Smooth muscle cell (in vitro differentiated cells): ENCODE data around the gene ICOS. TPM values are rescaled to one million over a fixed set of nuclear protein-coding genes. Genes with fewer than 3 reads are reported as not detected.

Experiments
- DNase-seq: peaks from one replicate; lab custom pipeline; 2025; ENCODE audit not compliant: unreplicated experiment; lab: John Stamatoyannopoulos, UW
- H2AFZ ChIP-seq: fragments of 200-600 bp; sonication (generic); 2 replicates; pipeline ENCODE4 v1.6.0; 2016; ENCODE audit warnings: antibody characterized with exemption, low read depth, mild to moderate bottlenecking
- H3F3A ChIP-seq: fragments of 200-600 bp; sonication (generic); 2 replicates; pipeline ENCODE4 v1.6.0; 2017; ENCODE audit warnings: antibody characterized with exemption, low read depth
- H3K27ac ChIP-seq: fragments of 200-600 bp; sonication (generic); 2 replicates; pipeline ENCODE4 v1.5.1; 2016; ENCODE audit warnings: low read depth, mild to moderate bottlenecking
- H3K27me3 ChIP-seq: fragments of 200-600 bp; sonication (generic); 2 replicates; pipeline ENCODE4 v1.6.1; 2016; ENCODE audit warnings: low read depth, mild to moderate bottlenecking
- H3K36me3 ChIP-seq: fragments of 200-600 bp; sonication (generic); 2 replicates; pipeline ENCODE4 v1.5.1; 2016; ENCODE audit warnings: low read depth
- H3K4me1 ChIP-seq: fragments of 200-600 bp; sonication (generic); 2 replicates; pipeline ENCODE4 v1.5.1; 2016; ENCODE audit warnings: low read depth
- H3K4me2 ChIP-seq: fragments of 200-600 bp; sonication (generic); 2 replicates; pipeline ENCODE4 v1.6.0; 2016; ENCODE audit warnings: mild to moderate bottlenecking
- H3K4me3 ChIP-seq: fragments of 200-600 bp; sonication (generic); 2 replicates; pipeline ENCODE4 v1.5.1; 2016; ENCODE audit warnings: mild to moderate bottlenecking
- H3K79me2 ChIP-seq: fragments of 200-600 bp; sonication (generic); 2 replicates; pipeline ENCODE4 v1.6.0; 2016; ENCODE audit warnings: low read depth, mild to moderate bottlenecking
- H3K9ac ChIP-seq: fragments of 200-600 bp; sonication (generic); 2 replicates; pipeline ENCODE4 v1.6.0; 2016; ENCODE audit warnings: low read depth
- H3K9me3 ChIP-seq: fragments of 200-600 bp; sonication (generic); replicated peaks from 2 replicates; pipeline ENCODE4 v1.5.1; 2016; ENCODE audit warnings: low read depth
- H4K20me1 ChIP-seq: fragments of 200-600 bp; sonication (generic); 2 replicates; pipeline ENCODE4 v1.6.0; 2016; ENCODE audit warnings: low read depth
- WGBS: methylation state at CpG from one replicate; pipeline ENCODE4 v1.1.7; 2016; ENCODE audit warnings: low lambda C conversion rate; 5-methylcytosine and 5-hydroxymethylcytosine counted together
- polyA plus RNA-seq: library from polyadenylated mRNA; unstranded; fragments of >200 nt; fragmentation: Nextera tagmentation; extraction: Ambion mirVana; gene quantifications from 2 replicates; pipeline ENCODE4 v1.2.1, GENCODE V29; 2016
- total RNA-seq: library from RNA; depleted of rRNA; stranded (reverse); fragments of >200 nt; gene quantifications from 2 replicates; pipeline ENCODE4 v1.2.3, GENCODE V29; 2014
- TF ChIP-seq, protein P1 (sequence below): fragments of 200-600 bp; sonication (generic); IDR thresholded peaks from 2 replicates; pipeline ENCODE4 v1.5.1; 2017; ENCODE audit warnings: borderline replicate concordance, mild to moderate bottlenecking, antibody characterized with exemption; ENCODE audit not compliant: insufficient read depth, poor library complexity, severe bottlenecking

Gene ICOS
- total and polyA plus RNA-seq, 2 experiments from 2014 or later: not detected

DNA sequence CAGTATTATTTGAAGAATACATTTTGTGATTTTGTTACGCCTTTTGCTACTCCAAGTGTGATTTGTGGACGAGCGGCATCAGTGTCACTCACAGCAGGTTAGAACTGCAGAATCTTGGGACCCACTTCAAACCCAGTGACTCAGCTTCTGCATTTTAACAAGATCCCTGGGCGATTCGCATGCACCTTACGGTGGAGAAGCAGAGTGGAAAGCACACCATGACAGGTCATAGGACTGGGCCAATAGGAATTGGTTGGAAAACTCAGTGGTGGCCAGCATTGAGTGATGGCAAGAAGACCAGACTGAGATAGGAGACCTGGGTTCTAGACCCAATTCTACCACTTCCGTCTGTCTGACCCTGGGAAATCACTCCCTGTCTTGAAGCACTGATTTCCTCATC, 42.7 kb upstream of the ICOS start:
- H3K27me3 ChIP-seq: no peaks in the 10 kb centered on the region
- no peak for DNase-seq
- H2AFZ ChIP-seq: no peak overlapping the region
- no peak overlapping the region for H3K4me2 ChIP-seq
- H4K20me1 ChIP-seq: no peaks in the 10 kb centered on the region
- WGBS: 91% methylated on average over 7 of the region's 7 CpGs
- H3K9ac ChIP-seq: no peak overlapping the region
- no peak overlapping the region for H3K27ac ChIP-seq
- no peaks in the 10 kb centered on the region for H3F3A ChIP-seq
- TF ChIP-seq, protein P1, sequence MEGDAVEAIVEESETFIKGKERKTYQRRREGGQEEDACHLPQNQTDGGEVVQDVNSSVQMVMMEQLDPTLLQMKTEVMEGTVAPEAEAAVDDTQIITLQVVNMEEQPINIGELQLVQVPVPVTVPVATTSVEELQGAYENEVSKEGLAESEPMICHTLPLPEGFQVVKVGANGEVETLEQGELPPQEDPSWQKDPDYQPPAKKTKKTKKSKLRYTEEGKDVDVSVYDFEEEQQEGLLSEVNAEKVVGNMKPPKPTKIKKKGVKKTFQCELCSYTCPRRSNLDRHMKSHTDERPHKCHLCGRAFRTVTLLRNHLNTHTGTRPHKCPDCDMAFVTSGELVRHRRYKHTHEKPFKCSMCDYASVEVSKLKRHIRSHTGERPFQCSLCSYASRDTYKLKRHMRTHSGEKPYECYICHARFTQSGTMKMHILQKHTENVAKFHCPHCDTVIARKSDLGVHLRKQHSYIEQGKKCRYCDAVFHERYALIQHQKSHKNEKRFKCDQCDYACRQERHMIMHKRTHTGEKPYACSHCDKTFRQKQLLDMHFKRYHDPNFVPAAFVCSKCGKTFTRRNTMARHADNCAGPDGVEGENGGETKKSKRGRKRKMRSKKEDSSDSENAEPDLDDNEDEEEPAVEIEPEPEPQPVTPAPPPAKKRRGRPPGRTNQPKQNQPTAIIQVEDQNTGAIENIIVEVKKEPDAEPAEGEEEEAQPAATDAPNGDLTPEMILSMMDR: no peak
- H3K36me3 ChIP-seq: no peaks in the 10 kb centered on the region
- no peak overlapping the region for H3K4me3 ChIP-seq
- H3K79me2 ChIP-seq: no peaks in the 10 kb centered on the region
- H3K9me3 ChIP-seq: no peaks in the 10 kb centered on the region
- no peaks in the 10 kb centered on the region for H3K4me1 ChIP-seq

DNA sequence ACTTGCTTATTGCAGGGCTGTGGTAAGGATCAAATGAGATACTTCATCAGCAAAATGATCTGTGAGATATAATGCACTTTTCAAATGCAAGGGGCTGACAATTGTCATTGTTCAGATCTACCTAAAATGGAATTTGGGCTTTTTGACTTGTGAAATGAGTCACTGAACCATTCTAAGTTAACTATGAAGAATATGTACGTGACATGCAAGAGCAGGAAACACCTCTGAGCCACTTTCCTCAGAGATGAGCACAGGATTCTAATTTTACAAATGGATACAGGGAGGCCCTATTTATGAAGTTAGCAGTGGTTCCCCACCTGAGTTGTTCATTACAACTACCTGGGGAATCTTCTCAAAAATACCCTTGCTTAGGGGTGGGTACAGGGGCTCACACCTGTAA, 42.3 kb upstream of the ICOS start:
- Histone ChIP-seq H4K20me1 (no peaks in the 10 kb centered on the region), H3K4me2 (no peak overlapping the region), H3K79me2 (no peaks in the 10 kb centered on the region), H2AFZ (no peak overlapping the region), H3K4me3 (no peak overlapping the region), H3F3A (no peaks in the 10 kb centered on the region), H3K36me3 (no peaks in the 10 kb centered on the region), H3K9me3 (no peaks in the 10 kb centered on the region), H3K9ac (no peak overlapping the region), H3K27ac (no peak overlapping the region), H3K4me1 (no peaks in the 10 kb centered on the region), H3K27me3 (no peaks in the 10 kb centered on the region)
- TF ChIP-seq, protein P1: no peak
- 87% methylated on average over 1 of the region's 1 CpG for WGBS
- DNase-seq: no peak

DNA sequence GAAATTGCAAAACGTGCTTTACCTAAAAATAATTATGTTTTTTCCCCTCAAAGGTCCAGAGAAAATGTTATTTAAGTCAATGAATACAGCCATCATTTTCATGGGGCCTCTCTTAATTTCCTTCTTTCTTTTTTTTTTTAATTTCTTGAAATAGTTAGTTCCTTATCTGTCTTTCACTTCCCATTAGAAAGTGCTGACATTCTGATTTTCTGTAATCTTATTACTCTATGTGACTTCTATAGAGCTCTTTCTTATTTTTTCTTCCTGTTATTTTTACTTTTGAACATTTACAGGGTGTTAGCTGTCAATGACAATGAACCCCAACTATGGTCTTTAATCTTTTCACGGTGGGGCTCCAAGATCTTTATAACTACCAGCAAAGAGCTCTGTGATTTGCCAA, 39.0 kb upstream of the ICOS start:
- Histone ChIP-seq H3K4me3 (no peak overlapping the region), H3K27ac (no peak overlapping the region), H3K36me3 (no peaks in the 10 kb centered on the region), H3K9ac (no peak overlapping the region), H3K4me1 (no peaks in the 10 kb centered on the region), H3K4me2 (no peak overlapping the region), H3K79me2 (no peaks in the 10 kb centered on the region), H2AFZ (no peak overlapping the region), H4K20me1 (no peaks in the 10 kb centered on the region), H3K27me3 (no peaks in the 10 kb centered on the region), H3F3A (no peaks in the 10 kb centered on the region), H3K9me3 (no peaks in the 10 kb centered on the region)
- WGBS: 81% methylated on average over 2 of the region's 2 CpGs
- DNase-seq: no peak
- TF ChIP-seq, protein P1: no peak

DNA sequence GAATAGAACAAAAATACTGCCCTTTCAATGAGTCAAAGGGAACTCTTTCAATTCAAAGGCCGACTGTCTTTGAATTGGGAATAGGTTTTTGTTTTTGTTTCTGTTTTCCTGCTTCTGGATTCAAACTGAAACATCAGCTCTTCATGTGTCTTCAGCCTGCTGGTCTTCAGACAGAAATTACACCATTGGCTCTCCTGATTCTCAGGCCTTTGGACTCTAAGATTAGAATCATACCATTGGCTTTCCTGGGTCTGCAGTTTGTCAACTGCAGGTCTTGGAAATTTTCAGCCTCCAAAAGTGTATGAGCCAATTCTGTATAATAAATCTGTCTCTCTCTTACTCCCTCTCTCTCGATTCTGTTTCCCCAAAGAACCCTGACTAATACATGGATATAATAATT, 37.9 kb upstream of the ICOS start:
- Histone ChIP-seq H3K9me3 (no peaks in the 10 kb centered on the region), H2AFZ (no peak overlapping the region), H3K27ac (no peak overlapping the region), H3K9ac (no peak overlapping the region), H3F3A (no peaks in the 10 kb centered on the region), H4K20me1 (no peaks in the 10 kb centered on the region), H3K36me3 (no peaks in the 10 kb centered on the region), H3K79me2 (no peaks in the 10 kb centered on the region), H3K4me1 (no peaks in the 10 kb centered on the region), H3K27me3 (no peaks in the 10 kb centered on the region), H3K4me2 (no peak overlapping the region), H3K4me3 (no peak overlapping the region)
- WGBS: 75% methylated on average over 2 of the region's 2 CpGs
- TF ChIP-seq, protein P1: no peak
- DNase-seq: no peak
